ENCODE measurements around the gene UCK2.

- TF ChIP-seq CTCF (IDR thresholded peaks at IDR 0.05): peak; percentile 13 to 48 (median 40)
- TF ChIP-seq POLR2A (IDR thresholded peaks at IDR 0.05): no peak
Observed at GRCh38 chr1:165871311-165872067, 44.1 kb downstream of the UCK2 start.

Measured in adrenal gland (tissue), 5 donors.